GM12864 (cell line): ENCODE results near the gene ASMT.

Experiments
- DNase-seq: peaks from one replicate; pipeline ENCODE4 v3.0.0-alpha.2; 2011; ENCODE audit warnings: low read depth
- H3K4me3 ChIP-seq: 2 replicates; pipeline ENCODE4 v1.5.1; 2011; ENCODE audit warnings: mild to moderate bottlenecking, low read depth, low read length, control low read depth
- CTCF ChIP-seq: IDR thresholded peaks from 2 replicates; pipeline ENCODE4 v1.5.1; 2011; ENCODE audit warnings: low read depth, mild to moderate bottlenecking, moderate library complexity, low read length, control low read depth, inconsistent platforms; ENCODE audit errors: missing control alignments

ASMT gene

GRCh38 chrX:1606496-1606895 is 8.4 kb upstream of the ASMT start:
- TF ChIP-seq CTCF: no peak
- DNase-seq: no peak
- no peak overlapping the region for H3K4me3 ChIP-seq

- TF ChIP-seq CTCF: no peak
- no peak overlapping the region for H3K4me3 ChIP-seq
- no peak for DNase-seq
These were observed 5.5 kb upstream of the ASMT start for GRCh38 chrX:1609311-1609710.

- TF ChIP-seq CTCF: no peak
- no peak for DNase-seq
- H3K4me3 ChIP-seq: no peak overlapping the region
These were observed 5.1 kb upstream of the ASMT start for GRCh38 chrX:1609762-1610161.

- no peak overlapping the region for H3K4me3 ChIP-seq
- no peak for TF ChIP-seq CTCF
- no peak for DNase-seq
These were observed 4.7 kb upstream of the ASMT start for GRCh38 chrX:1610166-1610565.

GRCh38 chrX:1610736-1611135 is 4.1 kb upstream of the ASMT start:
- DNase-seq: no peak
- no peak for TF ChIP-seq CTCF

GRCh38 chrX:1612641-1613286 is 2.1 kb upstream of the ASMT start:
- no peak for TF ChIP-seq CTCF
- no peak for DNase-seq
- H3K4me3 ChIP-seq: no peak overlapping the region

More at GRCh38 chrX:1610736-1611135, 4.1 kb upstream of the ASMT start:
- H3K4me3 ChIP-seq: no peak overlapping the region

GRCh38 chrX:1618689-1619088 is 3.8 kb downstream of the ASMT start:
- no peak overlapping the region for H3K4me3 ChIP-seq
- DNase-seq: no peak
- TF ChIP-seq CTCF: no peak
